ENCODE data around the gene NEB.

GRCh38 chr2:151483546-151483945 lies 250.7 kb downstream of the NEB start:
- TF ChIP-seq GATA2 (IDR thresholded peaks at IDR 0.05; ENCODE audit: low read depth, low read length), result no peak
- no peak for TF ChIP-seq GATA3 (IDR thresholded peaks at IDR 0.05; ENCODE audit: low read depth, low read length)

Data from SH-SY5Y (cell line).